OCI-LY7 (cell line): Measurements from ENCODE around the gene AGPAT3. TPM values are rescaled to one million over a fixed set of nuclear protein-coding genes. Genes with fewer than 3 reads are reported as not detected.

Source experiments
- BruUV-seq: library from RNA; stranded (reverse); fragments of 400-500 nt; replicated peaks from 2 replicates; lab custom pipeline; 2021; lab: Mats Ljungman, UMichigan
- CTCF ChIA-PET: fragments of 300-600 bp; sonication (Branson Sonifier 250); formaldehyde crosslinking; loops from one replicate; lab custom pipeline; 2022; ENCODE audit warnings: antibody characterized with exemption; ENCODE audit not compliant: unreplicated experiment; lab: Charles Lee
- POLR2A ChIA-PET: fragments of 300-600 bp; sonication (Branson Sonifier 250); formaldehyde crosslinking; loops from one replicate; lab custom pipeline; 2022; ENCODE audit warnings: antibody characterized with exemption; lab: Charles Lee
- DNase-seq: peaks from one replicate; pipeline ENCODE4 v3.0.0-alpha.2; 2015; ENCODE audit warnings: low spot score
- H2AFZ ChIP-seq: fragments of 200-600 bp; sonication (generic), shearing (Covaris generic); 2 replicates; pipeline ENCODE4 v1.6.1; 2014; ENCODE audit warnings: mild to moderate bottlenecking, antibody characterized with exemption, low read length, moderate library complexity
- H3K27ac ChIP-seq: fragments of 200-600 bp; sonication (generic); 2 replicates; pipeline ENCODE4 v1.5.1; 2014; ENCODE audit warnings: mixed run types, low read depth, mild to moderate bottlenecking, moderate library complexity, low read length, inconsistent platforms; ENCODE audit not compliant: poor library complexity, severe bottlenecking
- H3K36me3 ChIP-seq: fragments of 200-600 bp; sonication (generic); 2 replicates; pipeline ENCODE4 v1.6.1; 2014; ENCODE audit warnings: mild to moderate bottlenecking, antibody characterized with exemption, low read length, moderate library complexity, mixed read lengths; ENCODE audit not compliant: insufficient read depth
- H3K4me1 ChIP-seq: fragments of 200-600 bp; sonication (generic); 2 replicates; pipeline ENCODE4 v1.5.1; 2014; ENCODE audit warnings: mild to moderate bottlenecking, low read length; ENCODE audit not compliant: insufficient read depth, poor library complexity, severe bottlenecking
- H3K4me2 ChIP-seq: fragments of 200-600 bp; sonication (generic); 2 replicates; pipeline ENCODE4 v1.6.1; 2014; ENCODE audit warnings: mild to moderate bottlenecking, low read length
- H3K4me3 ChIP-seq: fragments of 200-600 bp; sonication (generic); 2 replicates; pipeline ENCODE4 v1.5.1; 2014; ENCODE audit warnings: mild to moderate bottlenecking, low read depth, low read length; ENCODE audit not compliant: poor library complexity, severe bottlenecking
- H3K79me2 ChIP-seq: fragments of 200-600 bp; sonication (generic); 2 replicates; pipeline ENCODE4 v1.6.1; 2016; ENCODE audit warnings: low read depth, mild to moderate bottlenecking, low read length, moderate library complexity, mixed read lengths; ENCODE audit not compliant: insufficient read depth
- H3K9me2 ChIP-seq: fragments of 200-600 bp; sonication (generic); 2 replicates; pipeline ENCODE4 v1.6.1; 2016; ENCODE audit warnings: mild to moderate bottlenecking, low read length, mixed read lengths; ENCODE audit not compliant: insufficient read depth
- H3K9me3 ChIP-seq: fragments of 200-600 bp; sonication (generic); 2 replicates; pipeline ENCODE4 v1.6.1; 2014; ENCODE audit warnings: mild to moderate bottlenecking, mixed run types, low read length, mixed read lengths
- H4K20me1 ChIP-seq: fragments of 200-600 bp; sonication (generic); 2 replicates; pipeline ENCODE4 v1.6.1; 2014; ENCODE audit warnings: mild to moderate bottlenecking, antibody characterized with exemption, low read length, moderate library complexity, mixed read lengths; ENCODE audit not compliant: insufficient read depth
- EZH2phosphoT487 ChIP-seq: fragments of 200-600 bp; sonication (generic); IDR thresholded peaks from 2 replicates; pipeline ENCODE4 v1.6.1; 2018; ENCODE audit warnings: low read depth, borderline replicate concordance, mild to moderate bottlenecking, mixed run types, antibody characterized with exemption, low read length, moderate library complexity, mixed read lengths
- intact Hi-C: fragments of 100-400 bp; cut with micrococcal nuclease; formaldehyde crosslinking; loops from one replicate; pipeline ENCODE4 v1.10.0; 2022; ENCODE audit not compliant: unreplicated experiment
- total RNA-seq, 2 experiments: library from RNA; depleted of rRNA in 1 of 2; stranded (reverse); fragments of >200 nt in 1 of 2; shearing (Covaris generic) in 1 of 2; gene quantifications; 2 replicates each; pipeline ENCODE4 v1.2.3, GENCODE V29; 2014 to 2022
- TF ChIP-seq, protein P1 (sequence below): fragments of 200-600 bp; sonication (generic); conservative IDR thresholded peaks from 2 replicates; pipeline ENCODE4 v1.5.1; 2014; ENCODE audit warnings: mild to moderate bottlenecking, antibody characterized with exemption, low read length, moderate library complexity, mixed read lengths

AGPAT3 gene
- total RNA-seq, 2 experiments from 2014 or later: 9.2 to 33.4 TPM

DNA sequence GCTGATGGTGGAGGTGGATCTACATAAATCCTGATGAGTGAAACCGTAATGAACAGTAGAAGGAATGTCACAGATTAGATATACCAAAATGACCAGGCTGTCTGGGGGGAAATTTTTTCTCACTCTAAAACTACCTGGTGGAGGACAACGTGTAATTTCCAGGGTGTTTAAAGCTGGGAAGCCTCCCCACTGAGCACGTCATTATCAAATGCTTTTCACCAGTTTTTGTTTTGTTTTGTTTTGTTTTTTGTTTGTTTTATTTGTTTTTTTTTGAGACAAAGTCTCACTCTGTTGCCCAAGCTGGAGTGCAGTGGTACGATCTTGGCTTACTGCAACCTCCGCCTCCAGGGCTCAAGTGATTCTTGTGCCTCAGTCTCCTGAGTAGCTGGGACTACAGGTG is 11.6 kb downstream of the AGPAT3 start:
- H2AFZ ChIP-seq: no peak overlapping the region
- H3K4me1 ChIP-seq: no peaks in the 10 kb centered on the region
- no peak overlapping the region for H3K27ac ChIP-seq
- no peaks in the 10 kb centered on the region for H3K9me3 ChIP-seq
- H3K4me2 ChIP-seq: no peak overlapping the region
- TF ChIP-seq EZH2phosphoT487: no peak
- TF ChIP-seq, protein P1, sequence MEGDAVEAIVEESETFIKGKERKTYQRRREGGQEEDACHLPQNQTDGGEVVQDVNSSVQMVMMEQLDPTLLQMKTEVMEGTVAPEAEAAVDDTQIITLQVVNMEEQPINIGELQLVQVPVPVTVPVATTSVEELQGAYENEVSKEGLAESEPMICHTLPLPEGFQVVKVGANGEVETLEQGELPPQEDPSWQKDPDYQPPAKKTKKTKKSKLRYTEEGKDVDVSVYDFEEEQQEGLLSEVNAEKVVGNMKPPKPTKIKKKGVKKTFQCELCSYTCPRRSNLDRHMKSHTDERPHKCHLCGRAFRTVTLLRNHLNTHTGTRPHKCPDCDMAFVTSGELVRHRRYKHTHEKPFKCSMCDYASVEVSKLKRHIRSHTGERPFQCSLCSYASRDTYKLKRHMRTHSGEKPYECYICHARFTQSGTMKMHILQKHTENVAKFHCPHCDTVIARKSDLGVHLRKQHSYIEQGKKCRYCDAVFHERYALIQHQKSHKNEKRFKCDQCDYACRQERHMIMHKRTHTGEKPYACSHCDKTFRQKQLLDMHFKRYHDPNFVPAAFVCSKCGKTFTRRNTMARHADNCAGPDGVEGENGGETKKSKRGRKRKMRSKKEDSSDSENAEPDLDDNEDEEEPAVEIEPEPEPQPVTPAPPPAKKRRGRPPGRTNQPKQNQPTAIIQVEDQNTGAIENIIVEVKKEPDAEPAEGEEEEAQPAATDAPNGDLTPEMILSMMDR: no peak
- intact Hi-C loops: no loop called here
- POLR2A ChIA-PET: no interaction called here
- DNase-seq: no peak
- H3K9me2 ChIP-seq: no peaks in the 10 kb centered on the region
- H3K4me3 ChIP-seq: no peak overlapping the region
- H3K36me3 ChIP-seq: no peaks in the 10 kb centered on the region
- BruUV-seq: no TSS peak
- no peaks in the 10 kb centered on the region for H3K79me2 ChIP-seq
- no peaks in the 10 kb centered on the region for H4K20me1 ChIP-seq
- CTCF ChIA-PET: no interaction called here

DNA sequence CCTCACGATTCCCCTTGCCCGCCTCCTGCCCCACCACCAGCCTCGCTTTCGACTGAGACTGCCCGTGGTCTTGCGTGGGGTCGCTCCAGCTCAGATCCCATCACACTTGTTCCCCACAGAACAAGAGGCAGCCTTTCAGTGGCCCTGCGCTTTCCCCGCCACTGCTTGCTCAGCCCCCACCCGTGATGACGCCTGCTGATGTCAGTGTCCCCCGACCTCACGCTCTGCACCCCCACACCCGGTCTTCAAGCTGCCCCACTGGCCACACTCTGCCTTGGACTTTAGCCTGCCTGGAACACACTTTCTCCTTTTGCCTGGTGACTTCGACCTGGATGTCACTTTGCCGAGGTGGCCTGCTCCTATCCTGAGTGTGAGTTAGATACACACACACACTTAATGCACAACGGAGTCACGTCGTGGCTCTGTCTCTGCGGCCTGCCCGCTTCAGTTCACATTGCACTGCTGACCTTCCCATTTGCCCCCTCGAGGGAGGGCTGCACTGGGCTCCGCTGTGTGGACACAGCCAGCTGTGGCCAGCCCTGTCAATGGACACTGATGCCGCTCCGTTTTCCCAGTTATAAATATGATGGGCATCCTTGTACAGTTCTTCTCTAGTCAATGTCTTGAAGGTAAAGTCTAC is 13.0 kb downstream of the AGPAT3 start:
- DNase-seq: no peak
- no peak overlapping the region for H3K27ac ChIP-seq
- intact Hi-C loops: no loop called here
- H3K4me3 ChIP-seq: no peak overlapping the region
- H3K4me1 ChIP-seq: no peaks in the 10 kb centered on the region
- no peaks in the 10 kb centered on the region for H3K9me2 ChIP-seq
- no peak overlapping the region for H2AFZ ChIP-seq
- ChIA-PET POLR2A (no interaction called here), CTCF (no interaction called here)
- H3K9me3 ChIP-seq: no peaks in the 10 kb centered on the region
- no peaks in the 10 kb centered on the region for H4K20me1 ChIP-seq
- no TSS peak for BruUV-seq
- no peak overlapping the region for H3K4me2 ChIP-seq
- TF ChIP-seq EZH2phosphoT487: no peak
- TF ChIP-seq, protein P1: no peak
- no peaks in the 10 kb centered on the region for H3K36me3 ChIP-seq
- no peaks in the 10 kb centered on the region for H3K79me2 ChIP-seq

DNA sequence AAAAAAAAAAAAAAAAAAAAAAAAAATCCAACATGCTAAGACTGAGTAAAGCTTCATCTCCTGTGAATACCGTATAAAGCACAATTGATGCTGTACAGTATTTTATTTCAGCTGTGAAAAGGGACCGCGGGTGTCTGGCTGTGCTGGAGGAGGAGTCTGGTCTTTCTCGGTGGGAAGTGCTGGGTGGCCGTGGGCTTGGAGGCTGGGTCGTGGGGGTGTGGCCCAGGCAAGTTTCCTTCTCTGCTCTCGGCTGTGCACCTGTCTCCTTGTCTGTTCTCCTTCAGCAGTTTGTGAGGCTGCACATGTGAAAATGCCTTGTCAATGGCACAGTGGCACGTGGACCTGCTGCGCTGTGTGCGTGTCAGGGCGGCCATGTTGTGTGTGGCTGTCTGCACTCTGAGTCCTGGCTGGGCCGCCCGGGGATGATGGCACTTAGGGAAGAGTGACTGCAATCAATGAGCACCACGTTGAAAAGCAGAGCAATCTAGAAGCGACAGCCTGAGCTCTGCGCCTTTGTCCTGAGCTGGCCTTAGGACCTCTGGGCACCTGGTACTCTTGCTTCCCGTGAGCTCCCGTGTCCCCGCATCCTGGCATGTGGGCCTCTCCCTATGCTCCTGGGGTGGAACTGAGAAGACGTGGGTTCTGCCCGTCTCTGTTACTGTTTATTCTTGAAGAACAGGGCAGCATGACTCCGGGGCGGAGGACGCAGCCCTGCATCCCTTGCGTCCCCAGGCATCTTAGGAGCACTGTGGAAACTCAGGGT is 14.5 kb downstream of the AGPAT3 start:
- no peaks in the 10 kb centered on the region for H3K36me3 ChIP-seq
- no peak overlapping the region for H2AFZ ChIP-seq
- H3K9me2 ChIP-seq: no peaks in the 10 kb centered on the region
- no peak overlapping the region for H3K27ac ChIP-seq
- DNase-seq: no peak
- no peaks in the 10 kb centered on the region for H3K4me1 ChIP-seq
- BruUV-seq: no TSS peak
- ChIA-PET POLR2A (no interaction called here), CTCF (no interaction called here)
- intact Hi-C loops: no loop called here
- TF ChIP-seq, protein P1: no peak
- no peak for TF ChIP-seq EZH2phosphoT487
- no peaks in the 10 kb centered on the region for H4K20me1 ChIP-seq
- no peaks in the 10 kb centered on the region for H3K79me2 ChIP-seq
- no peak overlapping the region for H3K4me3 ChIP-seq
- no peak overlapping the region for H3K4me2 ChIP-seq
- no peaks in the 10 kb centered on the region for H3K9me3 ChIP-seq
